Neuronal stem cell (in vitro differentiated cells): ENCODE measurements around the gene ANKRD31.

Source experiments
- DNase-seq: peaks from one replicate; pipeline ENCODE4 v3.0.0-alpha.2; 2013; ENCODE audit warnings: low spot score
- H2AFZ ChIP-seq: one replicate; pipeline ENCODE4 v1.6.1; 2013; ENCODE audit warnings: mild to moderate bottlenecking, low read length, inconsistent platforms
- H2AK5ac ChIP-seq: 2 replicates; pipeline ENCODE4 v1.6.1; 2013; ENCODE audit warnings: low read depth, mild to moderate bottlenecking, inconsistent platforms, low read length, moderate library complexity, mixed read lengths
- H2BK120ac ChIP-seq: 2 replicates; pipeline ENCODE4 v1.6.1; 2013; ENCODE audit warnings: low read depth, mild to moderate bottlenecking, inconsistent platforms, low read length, moderate library complexity, mixed read lengths
- H2BK12ac ChIP-seq: one replicate; pipeline ENCODE4 v1.6.1; 2013; ENCODE audit warnings: low read length, inconsistent platforms
- H2BK15ac ChIP-seq: 2 replicates; pipeline ENCODE4 v1.6.1; 2013; ENCODE audit warnings: mild to moderate bottlenecking, low read length, inconsistent platforms, mixed read lengths
- H2BK5ac ChIP-seq: one replicate; pipeline ENCODE4 v1.6.1; 2013; ENCODE audit warnings: inconsistent platforms, mild to moderate bottlenecking, low read length, moderate library complexity
- H3K14ac ChIP-seq: one replicate; pipeline ENCODE4 v1.6.1; 2013; ENCODE audit warnings: low read length, inconsistent platforms
- H3K18ac ChIP-seq: 2 replicates; pipeline ENCODE4 v1.6.1; 2013; ENCODE audit warnings: low read length, inconsistent platforms
- H3K23ac ChIP-seq: 2 replicates; pipeline ENCODE4 v1.6.1; 2013; ENCODE audit warnings: low read depth, mild to moderate bottlenecking, mixed read lengths, low read length, inconsistent platforms; ENCODE audit not compliant: poor library complexity
- H3K27ac ChIP-seq: replicated peaks from 3 replicates; pipeline ENCODE4 v1.5.1; 2013; ENCODE audit warnings: low read length, inconsistent platforms
- H3K27me3 ChIP-seq, 3 experiments: 2 replicates each; pipeline ENCODE4 v1.6.1; 2013; ENCODE audit warnings: low read length in 3 of 3, mild to moderate bottlenecking in 2 of 3, inconsistent platforms in 1 of 3, low read depth in 1 of 3, mixed read lengths in 1 of 3, moderate library complexity in 1 of 3; ENCODE audit not compliant: control insufficient read depth in 3 of 3, insufficient read depth in 3 of 3
- H3K36me3 ChIP-seq, 2 donors: replicated peaks in 1 of 2; 2 replicates each; pipeline ENCODE4 v1.6.1; 2013; ENCODE audit warnings: low read length in 2 of 2; ENCODE audit not compliant: control insufficient read depth in 2 of 2, insufficient read depth in 2 of 2
- H3K4ac ChIP-seq: 2 replicates; pipeline ENCODE4 v1.6.1; 2013; ENCODE audit warnings: inconsistent platforms, mild to moderate bottlenecking, low read length, moderate library complexity
- H3K4me1 ChIP-seq, 2 donors: 1 replicate in 1 of 2; 2 replicates in 1 of 2; pipeline ENCODE4 v1.6.1; 2013; ENCODE audit warnings: low read length in 2 of 2, low read depth in 1 of 2; ENCODE audit not compliant: control insufficient read depth in 2 of 2, insufficient read depth in 1 of 2
- H3K4me2 ChIP-seq: one replicate; pipeline ENCODE4 v1.6.1; 2013; ENCODE audit warnings: mild to moderate bottlenecking, low read length, inconsistent platforms; ENCODE audit not compliant: insufficient read depth, poor library complexity, severe bottlenecking
- H3K4me3 ChIP-seq, 2 donors: 2 replicates each; pipeline ENCODE4 v1.5.1; 2013; ENCODE audit warnings: low read length in 2 of 2, mild to moderate bottlenecking in 2 of 2, inconsistent platforms in 1 of 2, moderate library complexity in 1 of 2
- H3K79me1 ChIP-seq: one replicate; pipeline ENCODE4 v1.6.1; 2013; ENCODE audit warnings: low read depth, mild to moderate bottlenecking, inconsistent platforms, low read length, moderate library complexity
- H3K9ac ChIP-seq: one replicate; pipeline ENCODE4 v1.6.1; 2013; ENCODE audit warnings: mild to moderate bottlenecking, low read depth, low read length, inconsistent platforms; ENCODE audit not compliant: poor library complexity
- H3K9me3 ChIP-seq, 2 donors: replicated peaks in 1 of 2; 2 replicates each; pipeline versions ENCODE3 to v1.6.1; 2013; ENCODE audit warnings: low read length in 2 of 2, mild to moderate bottlenecking in 2 of 2, inconsistent platforms in 1 of 2, low read depth in 1 of 2, mixed read lengths in 1 of 2, moderate library complexity in 1 of 2; ENCODE audit not compliant: control insufficient read depth in 2 of 2, insufficient read depth in 1 of 2
- H4K8ac ChIP-seq: one replicate; pipeline ENCODE4 v1.6.1; 2013; ENCODE audit warnings: low read depth, mild to moderate bottlenecking, inconsistent platforms, low read length, moderate library complexity
- H4K91ac ChIP-seq: one replicate; pipeline ENCODE4 v1.6.1; 2013; ENCODE audit warnings: low read length, low read depth, mild to moderate bottlenecking, inconsistent platforms; ENCODE audit not compliant: poor library complexity
- WGBS, 2 donors: extraction: QIAGEN DNeasy Blood & Tissue Kit; methylation state at CpG; one replicate each; pipeline ENCODE4 v1.1.7; 2013; ENCODE audit warnings: missing lambda C conversion rate in 2 of 2, mixed read lengths in 1 of 2; ENCODE audit not compliant: insufficient read length in 2 of 2, insufficient replicate concordance in 1 of 2; ENCODE audit errors: extremely low coverage in 2 of 2; 5-methylcytosine and 5-hydroxymethylcytosine counted together

The ANKRD31 gene

GRCh38 chr5:75052192-75053053 is 184.3 kb downstream of the ANKRD31 start, which contains the start of gene GCNT4:
GCNT4 (minus strand) TSS chr5:75052558; CDS start chr5:75030037, 22,521 bp downstream.
- peaks cover 2 to 15% of the 10 kb centered on the region in 2 donors for H3K4me1 ChIP-seq
- no peak within 1 kb of the TSS for H3K14ac ChIP-seq
- H3K27me3 ChIP-seq, result peaks cover 0 to 26% (median 26%) of the 10 kb centered on the region in 3 experiments
- H3K4ac ChIP-seq, result no peak within 1 kb of the TSS
- no peak within 1 kb of the TSS for H4K8ac ChIP-seq
- H2AFZ ChIP-seq, result peak within 1 kb of the TSS; percentile 97
- no peak within 1 kb of the TSS for H3K27ac ChIP-seq
- H3K4me2 ChIP-seq, result peak within 1 kb of the TSS; percentile 90
- no peak within 1 kb of the TSS for H2BK15ac ChIP-seq
- H3K18ac ChIP-seq, result peak within 1 kb of the TSS; percentile 81
- no peak within 1 kb of the TSS for H2BK120ac ChIP-seq
- H3K23ac ChIP-seq, result peak within 1 kb of the TSS; percentile 14
- H3K9ac ChIP-seq, result peak within 1 kb of the TSS; percentile 61
- no peaks in the 10 kb centered on the region for H3K9me3 ChIP-seq
- no peak within 1 kb of the TSS for H2AK5ac ChIP-seq
- peak within 1 kb of the TSS; percentile 33 for H2BK5ac ChIP-seq
- H3K79me1 ChIP-seq, result no peaks in the 10 kb centered on the region
- H3K4me3 ChIP-seq, result peak within 1 kb of the TSS; percentile 50 to 83
- H2BK12ac ChIP-seq, result no peak within 1 kb of the TSS
- no peak within 1 kb of the TSS for H4K91ac ChIP-seq
- no peaks in the 10 kb centered on the region for H3K36me3 ChIP-seq
- WGBS, 2 donors, result no CpG with 5 or more reads among the region's 74 CpGs
- peak; percentile 51 for DNase-seq

- no peak overlapping the region for H2BK15ac ChIP-seq
- H3K36me3 ChIP-seq, result no peaks in the 10 kb centered on the region
- H3K79me1 ChIP-seq, result no peaks in the 10 kb centered on the region
- H3K4me2 ChIP-seq, result no peak overlapping the region
- H3K4me3 ChIP-seq, result peak overlapping the region; percentile 7 to 19
- H3K27me3 ChIP-seq, result peaks cover 0 to 26% (median 21%) of the 10 kb centered on the region in 3 experiments
- no peak overlapping the region for H2BK12ac ChIP-seq
- H3K14ac ChIP-seq, result no peak overlapping the region
- H2AK5ac ChIP-seq, result no peak overlapping the region
- peaks cover 2 to 15% of the 10 kb centered on the region in 2 donors for H3K4me1 ChIP-seq
- H2BK5ac ChIP-seq, result no peak overlapping the region
- H3K23ac ChIP-seq, result peak overlapping the region; percentile 61
- no peak overlapping the region for H4K91ac ChIP-seq
- H3K9ac ChIP-seq, result no peak overlapping the region
- DNase-seq, result no peak
- no peaks in the 10 kb centered on the region for H3K9me3 ChIP-seq
- H4K8ac ChIP-seq, result no peak overlapping the region
- no CpG with 5 or more reads among the region's 7 CpGs for WGBS, 2 donors
- H3K18ac ChIP-seq, result no peak overlapping the region
- no peak overlapping the region for H2BK120ac ChIP-seq
- H3K27ac ChIP-seq, result no peak overlapping the region
- H3K4ac ChIP-seq, result no peak overlapping the region
- no peak overlapping the region for H2AFZ ChIP-seq
Observed at GRCh38 chr5:75051217-75051751, 185.4 kb downstream of the ANKRD31 start.

- no peaks in the 10 kb centered on the region for H3K79me1 ChIP-seq
- no CpG with 5 or more reads among the region's 11 CpGs for WGBS, 2 donors
- H3K4me3 ChIP-seq, result no peak overlapping the region
- H2BK12ac ChIP-seq, result no peak overlapping the region
- no peak overlapping the region for H3K9ac ChIP-seq
- no peak overlapping the region for H2BK120ac ChIP-seq
- H3K4ac ChIP-seq, result no peak overlapping the region
- H4K8ac ChIP-seq, result no peak overlapping the region
- peaks cover 2 to 12% of the 10 kb centered on the region in 2 donors for H3K4me1 ChIP-seq
- peaks cover 0 to 26% (median 19%) of the 10 kb centered on the region in 3 experiments for H3K27me3 ChIP-seq
- H2BK5ac ChIP-seq, result no peak overlapping the region
- no peak for DNase-seq
- no peak overlapping the region for H3K14ac ChIP-seq
- H3K9me3 ChIP-seq, result no peaks in the 10 kb centered on the region
- no peak overlapping the region for H3K27ac ChIP-seq
- H2AK5ac ChIP-seq, result no peak overlapping the region
- no peak overlapping the region for H3K23ac ChIP-seq
- H2AFZ ChIP-seq, result no peak overlapping the region
- H3K18ac ChIP-seq, result no peak overlapping the region
- no peak overlapping the region for H4K91ac ChIP-seq
- H3K36me3 ChIP-seq, result no peaks in the 10 kb centered on the region
- no peak overlapping the region for H2BK15ac ChIP-seq
- no peak overlapping the region for H3K4me2 ChIP-seq
Observed at GRCh38 chr5:75050415-75050814, 186.3 kb downstream of the ANKRD31 start.
